ENCODE data around the gene ABCC8.

DNA sequence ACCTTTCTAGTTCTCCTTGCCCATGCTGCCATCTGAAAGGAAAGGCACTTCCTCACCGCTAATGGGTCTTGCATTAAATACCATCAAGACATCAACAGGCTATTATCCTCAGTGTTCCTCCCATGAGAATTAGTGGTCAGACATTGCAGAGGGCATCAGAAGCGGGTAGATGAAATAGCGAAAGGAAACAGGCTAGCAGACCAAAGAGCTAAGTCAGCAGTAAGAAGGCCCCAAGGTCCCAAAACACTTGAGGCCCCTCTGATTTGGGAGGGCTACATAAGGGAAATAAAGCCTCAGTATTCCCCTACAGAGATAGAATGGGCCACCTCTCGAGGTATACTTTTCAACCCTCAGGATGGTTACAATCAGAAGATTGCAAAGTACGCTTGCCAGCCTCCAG is 101.1 kb downstream of the ABCC8 start:
- TF ChIP-seq, protein P1, sequence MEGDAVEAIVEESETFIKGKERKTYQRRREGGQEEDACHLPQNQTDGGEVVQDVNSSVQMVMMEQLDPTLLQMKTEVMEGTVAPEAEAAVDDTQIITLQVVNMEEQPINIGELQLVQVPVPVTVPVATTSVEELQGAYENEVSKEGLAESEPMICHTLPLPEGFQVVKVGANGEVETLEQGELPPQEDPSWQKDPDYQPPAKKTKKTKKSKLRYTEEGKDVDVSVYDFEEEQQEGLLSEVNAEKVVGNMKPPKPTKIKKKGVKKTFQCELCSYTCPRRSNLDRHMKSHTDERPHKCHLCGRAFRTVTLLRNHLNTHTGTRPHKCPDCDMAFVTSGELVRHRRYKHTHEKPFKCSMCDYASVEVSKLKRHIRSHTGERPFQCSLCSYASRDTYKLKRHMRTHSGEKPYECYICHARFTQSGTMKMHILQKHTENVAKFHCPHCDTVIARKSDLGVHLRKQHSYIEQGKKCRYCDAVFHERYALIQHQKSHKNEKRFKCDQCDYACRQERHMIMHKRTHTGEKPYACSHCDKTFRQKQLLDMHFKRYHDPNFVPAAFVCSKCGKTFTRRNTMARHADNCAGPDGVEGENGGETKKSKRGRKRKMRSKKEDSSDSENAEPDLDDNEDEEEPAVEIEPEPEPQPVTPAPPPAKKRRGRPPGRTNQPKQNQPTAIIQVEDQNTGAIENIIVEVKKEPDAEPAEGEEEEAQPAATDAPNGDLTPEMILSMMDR (IDR thresholded peaks at IDR 0.05; ENCODE audit: poor library complexity), result no peak
- no peak for TF ChIP-seq EZH2 (IDR thresholded peaks at IDR 0.05; ENCODE audit: borderline replicate concordance)

Data from hepatocyte (in vitro differentiated cells).